ENCODE measurements around the gene UFSP1. TPM values are rescaled to one million over a fixed set of nuclear protein-coding genes. Genes with fewer than 3 reads are reported as not detected.

UFSP1 gene
- total RNA-seq, 1 experiment from 2014 or later: 6.1 TPM

Other genes with a start within 250 kb of the UFSP1 start
- gene TFR2, start 248.2 kb downstream of the UFSP1 start, total RNA-seq (2014; rRNA removed; shearing (Covaris generic)): not detected in 2 replicates
- gene ACTL6B, start 233.3 kb downstream of the UFSP1 start, total RNA-seq (2014; rRNA removed; shearing (Covaris generic)): not detected in 2 replicates
- 105 and 112 TPM in 2 replicates for gene GNB2, start 216.0 kb downstream of the UFSP1 start, total RNA-seq (2014; rRNA removed; shearing (Covaris generic))
- gene GIGYF1, start 195.5 kb downstream of the UFSP1 start, total RNA-seq (2014; rRNA removed; shearing (Covaris generic)): 17.8 and 22.6 TPM in 2 replicates
- 63.9 and 67.9 TPM in 2 replicates for gene POP7, start 183.6 kb downstream of the UFSP1 start, total RNA-seq (2014; rRNA removed; shearing (Covaris generic))
- not detected in 2 replicates for gene EPO, start 169.2 kb downstream of the UFSP1 start, total RNA-seq (2014; rRNA removed; shearing (Covaris generic))
- not detected in 2 replicates for gene ZAN, start 156.1 kb downstream of the UFSP1 start, total RNA-seq (2014; rRNA removed; shearing (Covaris generic))
- 61.7 and 62.3 TPM in 2 replicates for gene EPHB4, start 62.2 kb downstream of the UFSP1 start, total RNA-seq (2014; rRNA removed; shearing (Covaris generic))
- 12.2 and 15.0 TPM in 2 replicates for gene SLC12A9, start 37.0 kb downstream of the UFSP1 start, total RNA-seq (2014; rRNA removed; shearing (Covaris generic))
- 42.1 and 49.3 TPM in 2 replicates for gene TRIP6, start 22.3 kb downstream of the UFSP1 start, total RNA-seq (2014; rRNA removed; shearing (Covaris generic))
- gene SRRT, start 14.6 kb downstream of the UFSP1 start, total RNA-seq (2014; rRNA removed; shearing (Covaris generic)): 140 and 156 TPM in 2 replicates
- 1.3 and 1.5 TPM in 2 replicates for gene ACHE, start 6.2 kb upstream of the UFSP1 start, total RNA-seq (2014; rRNA removed; shearing (Covaris generic))
- gene MUC3A, start 59.8 kb upstream of the UFSP1 start, total RNA-seq (2014; rRNA removed; shearing (Covaris generic)): 0.02 TPM in 1 of 2 replicates, not detected in the other
- gene MUC12, start 79.8 kb upstream of the UFSP1 start, total RNA-seq (2014; rRNA removed; shearing (Covaris generic)): 1.2 and 2.1 TPM in 2 replicates
- gene MUC17, start 130.4 kb upstream of the UFSP1 start, total RNA-seq (2014; rRNA removed; shearing (Covaris generic)): not detected in 2 replicates
- gene TRIM56, start 195.8 kb upstream of the UFSP1 start, total RNA-seq (2014; rRNA removed; shearing (Covaris generic)): 6.7 and 8.3 TPM in 2 replicates
- 1.2 and 1.7 TPM in 2 replicates for gene SERPINE1, start 237.4 kb upstream of the UFSP1 start, total RNA-seq (2014; rRNA removed; shearing (Covaris generic))